Natural killer cell (primary cell): ENCODE measurements around the gene ATRAID. TPM values are rescaled to one million over a fixed set of nuclear protein-coding genes. Genes with fewer than 3 reads are reported as not detected.

ENCODE experiments used
- ATAC-seq, 3 donors: fragments of 150-1000 bp in 2 of 3; fragments of 200-7000 bp in 1 of 3; cut with Tn5 transposase; 1 replicate in 1 of 3; 2 replicates in 2 of 3; pipeline ENCODE4 v1.10.0; 2021; ENCODE audit warnings: mild to moderate bottlenecking in 2 of 3, moderate library complexity in 2 of 3
- DNase-seq, 2 donors: peaks; one replicate each; pipeline versions ENCODE4 v3.0.0 to v3.0.0-alpha.2; 2013 to 2021; ENCODE audit warnings: mixed read lengths in 1 of 2
- H3K27ac ChIP-seq: one replicate; pipeline ENCODE4 v1.5.1; 2013; ENCODE audit warnings: mild to moderate bottlenecking, low read length
- H3K27me3 ChIP-seq: one replicate; pipeline ENCODE4 v1.6.1; 2013; ENCODE audit warnings: low read length; ENCODE audit not compliant: control insufficient read depth, insufficient read depth
- H3K36me3 ChIP-seq: one replicate; pipeline ENCODE4 v1.6.1; 2013; ENCODE audit warnings: low read length; ENCODE audit not compliant: control insufficient read depth, insufficient read depth
- H3K4me1 ChIP-seq: one replicate; pipeline ENCODE4 v1.6.1; 2013; ENCODE audit warnings: low read length; ENCODE audit not compliant: control insufficient read depth, insufficient read depth
- H3K4me3 ChIP-seq: one replicate; pipeline ENCODE4 v1.5.1; 2013; ENCODE audit warnings: low read length
- H3K9me3 ChIP-seq: one replicate; pipeline ENCODE4 v1.6.1; 2013; ENCODE audit warnings: low read length; ENCODE audit not compliant: control insufficient read depth, insufficient read depth
- H3K27ac Mint-ChIP-seq, 2 donors: one replicate each; pipeline ENCODE4 v1.8.0; 2022; ENCODE audit warnings: mild to moderate bottlenecking in 2 of 2, mixed read lengths in 2 of 2, moderate library complexity in 1 of 2
- H3K27me3 Mint-ChIP-seq, 2 donors: one replicate each; pipeline ENCODE4 v1.8.0; 2022; ENCODE audit warnings: low read depth in 2 of 2, mixed read lengths in 2 of 2
- H3K36me3 Mint-ChIP-seq: one replicate; pipeline ENCODE4 v1.8.0; 2022; ENCODE audit warnings: mixed read lengths
- H3K4me1 Mint-ChIP-seq, 2 donors: one replicate each; pipeline ENCODE4 v1.8.0; 2022; ENCODE audit warnings: mixed read lengths in 2 of 2
- H3K4me3 Mint-ChIP-seq: one replicate; pipeline ENCODE4 v1.8.0; 2022; ENCODE audit warnings: mild to moderate bottlenecking, moderate library complexity, mixed read lengths
- H3K9me3 Mint-ChIP-seq, 2 donors: one replicate each; pipeline ENCODE4 v1.8.0; 2022; ENCODE audit warnings: mixed read lengths in 2 of 2
- CTCF ChIP-seq: fragments of 200-600 bp; IDR thresholded peaks from one replicate; pipeline ENCODE4 v1.8.0; 2022; ENCODE audit warnings: antibody characterized with exemption
- WGBS: methylation state at CpG from one replicate; pipeline ENCODE4 v1.1.7; 2013; ENCODE audit warnings: missing lambda C conversion rate; ENCODE audit not compliant: insufficient coverage; 5-methylcytosine and 5-hydroxymethylcytosine counted together
- intact Hi-C: fragments of 100-400 bp; cut with micrococcal nuclease; formaldehyde crosslinking; loops from one replicate; pipeline ENCODE4 v1.14.2; 2022
- total RNA-seq, 4 donors: library from RNA; stranded (reverse); fragments of 120-200 nt in 1 of 4; gene quantifications; one replicate each; pipeline versions ENCODE4 v1.2.3 to v1.2.4, GENCODE V29; 2013 to 2022

The ATRAID gene
- total RNA-seq, 3 donors from 2014 or later (not counting 1 experiment from before 2014, with no cell fraction given) = 65.5 to 76.6 (median 76.5) TPM

GRCh38 chr2:27243391-27244130 lies 31.7 kb downstream of the ATRAID start:
- DNase-seq (no peak), ATAC-seq (no peak)
- Histone ChIP-seq H3K27me3 (no peaks in the 10 kb centered on the region), H3K36me3 (peaks cover 47% of the 10 kb centered on the region), H3K4me3 (no peak overlapping the region), H3K4me1 (no peaks in the 10 kb centered on the region), H3K27ac (no peak overlapping the region), H3K9me3 (no peaks in the 10 kb centered on the region)
- Mint-ChIP-seq H3K36me3 (no peaks in the 10 kb centered on the region), H3K4me1 (no peaks in the 10 kb centered on the region), H3K27ac (no peak overlapping the region), H3K9me3 (no peaks in the 10 kb centered on the region), H3K4me3 (no peak overlapping the region), H3K27me3 (no peaks in the 10 kb centered on the region)
- WGBS = 96% methylated on average over 19 of the region's 19 CpGs
- intact Hi-C loops = no loop called here
- TF ChIP-seq CTCF = no peak

- H3K9me3 Mint-ChIP-seq = no peaks in the 10 kb centered on the region
- no peak overlapping the region for H3K27ac Mint-ChIP-seq
- H3K36me3 ChIP-seq = peaks cover 34% of the 10 kb centered on the region
- H3K4me3 ChIP-seq = no peak overlapping the region
- no peaks in the 10 kb centered on the region for H3K27me3 ChIP-seq
- no peak overlapping the region for H3K27ac ChIP-seq
- H3K9me3 ChIP-seq = no peaks in the 10 kb centered on the region
- H3K4me1 ChIP-seq = peaks cover 2% of the 10 kb centered on the region
- no peak overlapping the region for H3K4me3 Mint-ChIP-seq
- peaks cover 0 to 5% of the 10 kb centered on the region in 2 donors for H3K27me3 Mint-ChIP-seq
- no peaks in the 10 kb centered on the region for H3K4me1 Mint-ChIP-seq
- no peaks in the 10 kb centered on the region for H3K36me3 Mint-ChIP-seq
- no peak for TF ChIP-seq CTCF
- DNase-seq (no peak), ATAC-seq (no peak)
- WGBS = 94% methylated on average over 9 of the region's 10 CpGs
- intact Hi-C loops = no loop called here
Observed at GRCh38 chr2:27245116-27245515, 33.3 kb downstream of the ATRAID start.

GRCh38 chr2:27245626-27246025 lies 33.8 kb downstream of the ATRAID start:
- no peak for ATAC-seq
- H3K27ac ChIP-seq = no peak overlapping the region
- no peaks in the 10 kb centered on the region for H3K4me1 Mint-ChIP-seq

More at GRCh38 chr2:27245626-27246025, 33.8 kb downstream of the ATRAID start:
- H3K9me3 ChIP-seq = no peaks in the 10 kb centered on the region
- 90% methylated on average over 4 of the region's 4 CpGs for WGBS
- no peak for TF ChIP-seq CTCF
- H3K4me1 ChIP-seq = peaks cover 4% of the 10 kb centered on the region
- H3K27me3 ChIP-seq = no peaks in the 10 kb centered on the region
- no peak overlapping the region for H3K4me3 ChIP-seq
- H3K36me3 ChIP-seq = peaks cover 29% of the 10 kb centered on the region
- H3K9me3 Mint-ChIP-seq = no peaks in the 10 kb centered on the region
- intact Hi-C loops = no loop called here
- peaks cover 0 to 8% of the 10 kb centered on the region in 2 donors for H3K27me3 Mint-ChIP-seq
- H3K36me3 Mint-ChIP-seq = no peaks in the 10 kb centered on the region
- H3K4me3 Mint-ChIP-seq = no peak overlapping the region
- no peak for DNase-seq
- H3K27ac Mint-ChIP-seq = no peak overlapping the region
